ENCODE measurements around the gene CDYL.

DNA sequence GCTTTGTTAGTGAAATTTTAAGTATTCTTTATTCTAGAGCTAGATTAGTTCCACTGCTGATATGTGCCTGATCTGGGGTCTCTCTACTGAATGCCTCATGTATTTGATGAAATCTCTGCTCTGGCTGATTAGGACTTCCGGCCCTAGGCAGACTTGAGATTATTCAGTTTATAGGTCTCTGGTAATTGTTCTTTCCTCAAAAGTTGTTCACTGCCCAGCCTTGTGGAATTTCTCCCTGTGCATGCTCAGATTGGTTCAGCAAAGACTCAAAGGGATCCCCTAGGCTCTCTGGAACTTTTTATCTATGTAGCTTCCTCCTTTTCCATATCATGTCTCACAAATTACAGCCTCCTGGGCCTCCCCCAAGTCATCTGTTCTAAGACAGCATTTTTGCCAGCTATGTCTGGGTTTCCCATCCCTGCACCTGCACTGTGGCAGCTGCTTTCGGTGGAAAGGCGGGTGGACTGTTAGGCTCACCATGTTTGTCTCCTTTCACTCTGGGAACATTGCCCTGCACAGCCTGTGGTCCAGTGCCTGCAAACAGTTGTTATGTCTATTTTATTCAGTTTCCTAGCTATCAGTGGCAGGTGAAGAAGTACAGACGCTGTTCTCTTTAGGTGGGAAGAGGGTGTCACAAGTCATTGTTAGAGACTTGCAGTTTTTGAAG is 154.0 kb downstream of the CDYL start:
- TF ChIP-seq, protein P1, sequence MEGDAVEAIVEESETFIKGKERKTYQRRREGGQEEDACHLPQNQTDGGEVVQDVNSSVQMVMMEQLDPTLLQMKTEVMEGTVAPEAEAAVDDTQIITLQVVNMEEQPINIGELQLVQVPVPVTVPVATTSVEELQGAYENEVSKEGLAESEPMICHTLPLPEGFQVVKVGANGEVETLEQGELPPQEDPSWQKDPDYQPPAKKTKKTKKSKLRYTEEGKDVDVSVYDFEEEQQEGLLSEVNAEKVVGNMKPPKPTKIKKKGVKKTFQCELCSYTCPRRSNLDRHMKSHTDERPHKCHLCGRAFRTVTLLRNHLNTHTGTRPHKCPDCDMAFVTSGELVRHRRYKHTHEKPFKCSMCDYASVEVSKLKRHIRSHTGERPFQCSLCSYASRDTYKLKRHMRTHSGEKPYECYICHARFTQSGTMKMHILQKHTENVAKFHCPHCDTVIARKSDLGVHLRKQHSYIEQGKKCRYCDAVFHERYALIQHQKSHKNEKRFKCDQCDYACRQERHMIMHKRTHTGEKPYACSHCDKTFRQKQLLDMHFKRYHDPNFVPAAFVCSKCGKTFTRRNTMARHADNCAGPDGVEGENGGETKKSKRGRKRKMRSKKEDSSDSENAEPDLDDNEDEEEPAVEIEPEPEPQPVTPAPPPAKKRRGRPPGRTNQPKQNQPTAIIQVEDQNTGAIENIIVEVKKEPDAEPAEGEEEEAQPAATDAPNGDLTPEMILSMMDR (IDR thresholded peaks at IDR 0.05), result no peak
- TF ChIP-seq POLR2AphosphoS5 (IDR thresholded peaks at IDR 0.05), result no peak
- no peak for TF ChIP-seq POLR2A (IDR thresholded peaks at IDR 0.05)

Data from suprapubic skin (tissue), 4 donors.